Lower leg skin (tissue), 4 donors: ENCODE data around the gene WSB2. TPM values are rescaled to one million over a fixed set of nuclear protein-coding genes. Genes with fewer than 3 reads are reported as not detected.
"Not testable (repeated sequence)": the region's sequence is repeated elsewhere in the genome, so short reads cannot be mapped to it uniquely, and the experiment has no call there.

Experiments used
- DNase-seq, 2 donors: peaks; one replicate each; pipeline ENCODE4 v3.0.0-alpha.2; 2019; ENCODE audit warnings: low spot score in 2 of 2
- H3K4me3 ChIP-seq: fragments of 200-600 bp; sonication (generic); 2 replicates; pipeline ENCODE4 v1.5.1; 2017; ENCODE audit warnings: mild to moderate bottlenecking, low read depth; ENCODE audit not compliant: poor library complexity, severe bottlenecking
- POLR2A ChIP-seq, 2 donors: fragments of 450-650 bp; IDR thresholded peaks; one replicate each; pipeline ENCODE4 v1.6.1; 2016 to 2017; ENCODE audit warnings: antibody characterized with exemption in 2 of 2, mild to moderate bottlenecking in 1 of 2, moderate library complexity in 1 of 2
- WGBS, 2 donors: methylation state at CpG; one replicate each; pipeline ENCODE4 v1.1.5; 2018; 5-methylcytosine and 5-hydroxymethylcytosine counted together
- intact Hi-C: fragments of 100-400 bp; cut with DNase I; formaldehyde crosslinking; loops from one replicate; pipeline ENCODE4 v1.15.0; 2023; ENCODE audit warnings: low total_unique reads
- total RNA-seq, 4 donors: library from RNA; depleted of rRNA; stranded (reverse); fragments of >200 nt; gene quantifications; one replicate each; pipeline ENCODE4 v1.1.0, GENCODE V29; 2016
- TF ChIP-seq, protein P1 (sequence below), 3 donors: fragments of 450-650 bp; IDR thresholded peaks; one replicate each; pipeline ENCODE4 v1.5.1; 2016; ENCODE audit warnings: antibody characterized with exemption in 3 of 3, mild to moderate bottlenecking in 3 of 3, moderate library complexity in 2 of 3

Gene WSB2
- total RNA-seq, 4 donors from 2014 or later, result 45.2 to 65.6 (median 53.0) TPM

DNA sequence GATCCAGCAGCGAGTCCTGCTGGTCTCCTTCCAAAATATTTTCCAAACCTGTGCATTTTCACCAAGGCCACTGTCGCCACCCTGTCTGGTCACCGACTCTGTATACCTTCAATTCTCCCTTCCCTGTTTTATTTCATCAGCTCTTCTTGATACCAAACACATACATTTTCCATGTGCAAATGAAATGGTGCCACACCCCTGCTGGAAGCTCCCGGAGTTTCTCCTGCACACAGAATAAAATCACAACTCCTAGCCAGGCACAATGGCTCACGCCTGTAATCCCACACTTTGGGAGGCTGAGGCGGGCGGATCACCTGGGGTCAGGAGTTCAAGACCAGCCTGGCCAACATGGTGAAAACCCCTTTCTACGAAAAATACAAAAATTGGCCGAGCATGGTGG, 28.8 kb upstream of the WSB2 start:
- intact Hi-C loops, result no loop called here
- DNase-seq, result no peak
- H3K4me3 ChIP-seq, result no peak overlapping the region
- 89 to 90% methylated on average over 9 of the region's 9 CpGs for WGBS, 2 donors
- TF ChIP-seq POLR2A (IDR thresholded peaks at IDR 0.05), result no peak
- TF ChIP-seq, protein P1, sequence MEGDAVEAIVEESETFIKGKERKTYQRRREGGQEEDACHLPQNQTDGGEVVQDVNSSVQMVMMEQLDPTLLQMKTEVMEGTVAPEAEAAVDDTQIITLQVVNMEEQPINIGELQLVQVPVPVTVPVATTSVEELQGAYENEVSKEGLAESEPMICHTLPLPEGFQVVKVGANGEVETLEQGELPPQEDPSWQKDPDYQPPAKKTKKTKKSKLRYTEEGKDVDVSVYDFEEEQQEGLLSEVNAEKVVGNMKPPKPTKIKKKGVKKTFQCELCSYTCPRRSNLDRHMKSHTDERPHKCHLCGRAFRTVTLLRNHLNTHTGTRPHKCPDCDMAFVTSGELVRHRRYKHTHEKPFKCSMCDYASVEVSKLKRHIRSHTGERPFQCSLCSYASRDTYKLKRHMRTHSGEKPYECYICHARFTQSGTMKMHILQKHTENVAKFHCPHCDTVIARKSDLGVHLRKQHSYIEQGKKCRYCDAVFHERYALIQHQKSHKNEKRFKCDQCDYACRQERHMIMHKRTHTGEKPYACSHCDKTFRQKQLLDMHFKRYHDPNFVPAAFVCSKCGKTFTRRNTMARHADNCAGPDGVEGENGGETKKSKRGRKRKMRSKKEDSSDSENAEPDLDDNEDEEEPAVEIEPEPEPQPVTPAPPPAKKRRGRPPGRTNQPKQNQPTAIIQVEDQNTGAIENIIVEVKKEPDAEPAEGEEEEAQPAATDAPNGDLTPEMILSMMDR (IDR thresholded peaks at IDR 0.05), result no peak

DNA sequence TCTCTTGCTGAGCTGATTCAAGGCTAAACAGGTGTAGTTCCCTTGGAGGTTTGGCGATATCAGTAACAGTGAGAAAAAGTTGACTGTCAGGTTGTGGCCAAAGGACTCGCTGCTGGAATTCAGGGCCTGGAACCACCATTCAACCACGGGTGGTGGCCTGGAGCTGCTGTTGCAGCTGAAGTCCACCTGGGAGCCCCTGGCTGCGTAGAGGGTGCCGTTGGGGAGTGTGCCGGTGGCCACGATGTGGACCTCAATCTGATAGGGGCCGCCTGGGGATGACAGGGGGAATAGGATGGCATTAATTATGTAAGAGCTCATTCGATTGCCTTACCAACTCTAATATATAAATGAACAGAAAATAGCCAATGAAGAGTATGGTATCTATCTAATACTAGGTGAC, 21.2 kb upstream of the WSB2 start:
- DNase-seq, result no peak
- TF ChIP-seq, protein P1 (IDR thresholded peaks at IDR 0.05), result no peak
- no peak for TF ChIP-seq POLR2A (IDR thresholded peaks at IDR 0.05)
- H3K4me3 ChIP-seq, result no peak overlapping the region
- WGBS, 2 donors, result 89 to 90% methylated on average over 9 of the region's 9 CpGs
- intact Hi-C loops, result no loop called here

DNA sequence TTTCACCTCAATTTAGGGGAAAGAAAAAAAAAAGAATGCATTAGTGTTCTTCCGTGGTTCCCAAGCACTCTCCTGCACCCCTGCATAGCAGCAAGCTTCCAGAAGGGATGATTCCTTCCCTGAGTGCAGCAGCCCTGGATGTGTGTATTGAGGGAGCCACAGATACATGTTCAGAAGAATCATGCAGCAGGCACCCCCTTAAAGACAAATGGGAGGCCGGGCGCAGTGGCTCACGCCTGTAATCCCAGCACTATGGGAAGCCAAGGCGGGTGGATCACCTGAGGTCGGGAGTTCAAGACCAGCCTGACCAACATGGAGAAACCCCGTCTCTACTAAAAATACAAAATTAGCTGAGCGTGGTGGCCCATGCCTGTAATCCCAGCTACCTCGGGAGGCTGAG, 20.5 kb upstream of the WSB2 start:
- intact Hi-C loops, result not testable (repeated sequence)
- 91 to 95% methylated on average over 9 of the region's 9 CpGs for WGBS, 2 donors

DNA sequence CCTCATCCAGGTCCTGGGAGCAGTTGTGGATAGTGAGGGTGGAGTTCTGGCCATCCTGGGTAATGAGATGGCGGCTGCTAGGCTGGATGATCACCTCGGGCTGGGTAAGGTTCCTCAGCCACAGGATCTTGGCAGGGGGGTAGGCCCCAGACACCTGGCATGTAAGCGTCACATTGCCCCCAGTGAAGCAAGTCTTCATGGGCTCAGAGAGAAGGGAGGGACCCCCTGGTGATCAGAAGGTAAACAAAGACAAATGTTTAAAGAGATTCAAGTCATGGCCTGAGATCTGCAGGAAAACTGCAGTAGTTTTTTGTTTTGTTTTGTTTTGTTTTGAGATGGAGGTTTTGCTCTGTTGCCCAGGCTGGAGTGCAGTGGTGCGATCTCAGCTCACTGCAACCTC, 12.8 kb upstream of the WSB2 start:
- intact Hi-C loops, result no loop called here
- no peak overlapping the region for H3K4me3 ChIP-seq
- WGBS, 2 donors, result 89 to 93% methylated on average over 4 of the region's 4 CpGs
- no peak for TF ChIP-seq POLR2A (IDR thresholded peaks at IDR 0.05)
- TF ChIP-seq, protein P1 (IDR thresholded peaks at IDR 0.05), result no peak
- DNase-seq, result peak in 1 of 2 donors; percentile 57

More for the DNA sequence above, 20.5 kb upstream of the WSB2 start:
- not testable (repeated sequence) for H3K4me3 ChIP-seq
- DNase-seq, result peak in 1 of 2 donors; percentile 65

DNA sequence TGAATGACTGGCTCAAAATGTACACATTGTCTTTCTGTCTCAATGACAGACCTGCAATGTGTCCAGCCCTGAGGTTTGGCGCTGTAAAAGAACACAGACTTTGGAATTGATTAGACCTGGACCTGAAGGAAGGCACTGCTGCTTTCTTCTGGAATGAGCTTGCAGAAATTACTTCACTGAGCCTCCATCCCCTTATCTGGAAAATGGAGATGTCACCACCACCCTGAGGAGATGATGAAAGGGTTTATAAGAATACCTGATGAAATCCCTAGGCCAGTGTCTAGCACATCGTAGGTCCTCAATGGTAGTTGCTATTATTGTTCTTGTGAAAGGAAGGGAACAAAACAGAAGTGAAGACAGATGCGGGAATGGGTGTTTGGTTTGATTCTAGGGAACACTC, 9.7 kb upstream of the WSB2 start:
- 96 to 99% methylated on average over 3 of the region's 3 CpGs for WGBS, 2 donors
- intact Hi-C loops, result no loop called here
- no peak overlapping the region for H3K4me3 ChIP-seq
- no peak for DNase-seq
- TF ChIP-seq POLR2A (IDR thresholded peaks at IDR 0.05), result no peak
- TF ChIP-seq, protein P1 (IDR thresholded peaks at IDR 0.05), result no peak

DNA sequence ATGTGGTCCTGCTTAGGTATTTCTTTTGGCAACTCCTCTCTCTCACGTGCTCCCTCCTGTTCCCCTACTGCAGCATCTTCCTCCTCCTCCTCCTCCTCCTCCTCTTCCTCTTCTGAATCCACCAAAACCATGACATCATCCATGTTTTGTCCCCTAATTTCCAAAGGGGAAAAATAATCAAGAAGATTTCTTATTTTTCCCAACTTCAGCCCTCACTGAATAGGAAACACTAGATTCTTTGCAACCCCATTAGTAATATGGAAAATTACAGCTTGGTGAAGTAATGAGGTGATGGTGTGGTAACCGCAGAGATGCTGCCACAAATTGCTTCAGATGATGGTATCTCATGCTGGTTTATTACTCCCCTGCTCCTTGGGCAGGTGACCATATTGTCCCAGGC, 7.5 kb upstream of the WSB2 start:
- TF ChIP-seq, protein P1 (IDR thresholded peaks at IDR 0.05), result no peak
- no peak for TF ChIP-seq POLR2A (IDR thresholded peaks at IDR 0.05)
- intact Hi-C loops, result no loop called here
- no peak for DNase-seq
- H3K4me3 ChIP-seq, result no peak overlapping the region
- 77 to 90% methylated on average over 2 of the region's 2 CpGs for WGBS, 2 donors
